Tibial nerve (tissue), 3 donors: ENCODE measurements around the gene CARD11.

ENCODE experiments used
- CTCF ChIP-seq, 5 experiments: fragments of 200-600 bp in 3 of 5; fragments of 450-650 bp in 2 of 5; sonication (generic) in 3 of 5; IDR thresholded peaks; one replicate each; pipeline ENCODE4 v1.5.1; 2016 to 2019; ENCODE audit warnings: antibody characterized with exemption in 5 of 5, mild to moderate bottlenecking in 3 of 5, moderate library complexity in 2 of 5
- POLR2A ChIP-seq, 2 donors: fragments of 450-650 bp; IDR thresholded peaks; one replicate each; pipeline ENCODE4 v1.6.1; 2017; ENCODE audit warnings: antibody characterized with exemption in 2 of 2, mild to moderate bottlenecking in 2 of 2, moderate library complexity in 2 of 2

DNA sequence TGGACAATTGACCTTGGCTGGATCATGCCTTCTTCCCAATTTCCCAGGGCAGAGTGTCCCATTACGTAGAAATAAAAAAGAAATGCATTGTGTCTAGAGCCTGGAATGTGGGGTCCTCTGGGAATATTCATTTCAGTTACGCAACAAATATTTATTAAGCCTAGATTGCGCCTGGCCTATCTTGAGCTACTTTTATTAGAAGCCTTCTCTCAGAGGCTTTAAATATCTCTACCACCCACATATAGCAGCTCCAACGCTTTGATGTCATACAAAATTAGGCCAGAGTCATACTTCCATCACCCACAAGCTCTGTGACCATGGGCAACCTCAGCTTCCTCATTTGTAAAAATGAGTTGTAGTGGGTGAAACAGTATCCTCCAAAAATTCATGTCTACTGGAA lies 24.9 kb upstream of the CARD11 start:
- TF ChIP-seq CTCF (IDR thresholded peaks at IDR 0.05) (no peak), POLR2A (IDR thresholded peaks at IDR 0.05) (no peak)
